GM10847 (cell line): ENCODE results near the gene CDIP1.

Experiments used
- POLR2A ChIP-seq: IDR thresholded peaks from 2 replicates; pipeline ENCODE4 v1.6.1; 2011; ENCODE audit not compliant: insufficient read length; ENCODE audit errors: extremely low read depth

Gene CDIP1

GRCh38 chr16:4509420-4509819 is 29.2 kb downstream of the CDIP1 start:
- no peak for TF ChIP-seq POLR2A

- no peak for TF ChIP-seq POLR2A
Observed at GRCh38 chr16:4508806-4509205, 29.8 kb downstream of the CDIP1 start.

GRCh38 chr16:4507588-4508345 is 30.8 kb downstream of the CDIP1 start:
- TF ChIP-seq POLR2A: no peak

- no peak for TF ChIP-seq POLR2A
Observed at GRCh38 chr16:4506450-4506849, 32.1 kb downstream of the CDIP1 start.

GRCh38 chr16:4505356-4506147 is 33.0 kb downstream of the CDIP1 start:
- no peak for TF ChIP-seq POLR2A

GRCh38 chr16:4501071-4501478 is 37.5 kb downstream of the CDIP1 start:
- TF ChIP-seq POLR2A: no peak

- TF ChIP-seq POLR2A: no peak
Observed at GRCh38 chr16:4500272-4500671, 38.3 kb downstream of the CDIP1 start.

GRCh38 chr16:4499196-4499555 is 39.4 kb downstream of the CDIP1 start:
- no peak for TF ChIP-seq POLR2A

- no peak for TF ChIP-seq POLR2A
Observed at GRCh38 chr16:4498546-4499195, 39.9 kb downstream of the CDIP1 start.

GRCh38 chr16:4496305-4496704 is 42.3 kb downstream of the CDIP1 start:
- TF ChIP-seq POLR2A: no peak

- no peak for TF ChIP-seq POLR2A
Observed at GRCh38 chr16:4495766-4496165, 42.8 kb downstream of the CDIP1 start.

GRCh38 chr16:4494746-4495490 is 43.7 kb downstream of the CDIP1 start:
- no peak for TF ChIP-seq POLR2A

GRCh38 chr16:4491898-4492297 is 46.7 kb downstream of the CDIP1 start:
- TF ChIP-seq POLR2A: no peak

- no peak for TF ChIP-seq POLR2A
Observed at GRCh38 chr16:4489030-4489429, 49.5 kb downstream of the CDIP1 start.

GRCh38 chr16:4488499-4488967 is 50.0 kb downstream of the CDIP1 start:
- TF ChIP-seq POLR2A: no peak

- no peak for TF ChIP-seq POLR2A
Observed at GRCh38 chr16:4487955-4488498, 50.5 kb downstream of the CDIP1 start.
